Esophagus squamous epithelium (tissue), 5 donors: ENCODE measurements around the gene AP5Z1. TPM values are rescaled to one million over a fixed set of nuclear protein-coding genes. Genes with fewer than 3 reads are reported as not detected.

Experiments used
- DNase-seq: peaks from one replicate; lab custom pipeline; 2025; lab: John Stamatoyannopoulos, UW
- H3K27ac ChIP-seq, 4 donors: fragments of 200-600 bp; sonication (generic); one replicate each; pipeline ENCODE4 v1.5.1; 2016 to 2019; ENCODE audit warnings: mild to moderate bottlenecking in 1 of 4
- H3K27me3 ChIP-seq, 4 donors: fragments of 200-600 bp; sonication (generic); 1 replicate in 3 of 4; 2 replicates in 1 of 4; pipeline versions ENCODE4 v1.5.1 to v1.6.0; 2017 to 2021; ENCODE audit warnings: antibody characterized with exemption in 1 of 4
- H3K36me3 ChIP-seq, 3 donors: fragments of 200-600 bp; sonication (generic); one replicate each; pipeline ENCODE4 v1.5.1; 2016 to 2019
- H3K4me1 ChIP-seq, 3 donors: fragments of 200-600 bp; sonication (generic); one replicate each; pipeline ENCODE4 v1.5.1; 2017 to 2019
- H3K4me3 ChIP-seq, 4 donors: fragments of 200-600 bp; sonication (generic); 1 replicate in 3 of 4; 2 replicates in 1 of 4; pipeline ENCODE4 v1.5.1; 2016 to 2019; ENCODE audit warnings: mild to moderate bottlenecking in 2 of 4, moderate library complexity in 1 of 4
- H3K9me3 ChIP-seq, 3 donors: fragments of 200-600 bp; sonication (generic); one replicate each; pipeline ENCODE4 v1.5.1; 2016 to 2019
- CTCF ChIP-seq, 6 experiments: fragments of 450-650 bp in 4 of 6; fragments of 200-600 bp in 2 of 6; sonication (generic) in 2 of 6; IDR thresholded peaks; one replicate each; pipeline ENCODE4 v1.5.1; 2016 to 2019; ENCODE audit warnings: antibody characterized with exemption in 6 of 6, mild to moderate bottlenecking in 4 of 6, moderate library complexity in 4 of 6
- POLR2A ChIP-seq, 4 donors: fragments of 450-650 bp; IDR thresholded peaks; one replicate each; pipeline ENCODE4 v1.6.1; 2017; ENCODE audit warnings: antibody characterized with exemption in 4 of 4, mild to moderate bottlenecking in 4 of 4, moderate library complexity in 3 of 4
- WGBS, 2 donors: methylation state at CpG; one replicate each; pipeline ENCODE4 v1.1.5; 2018; 5-methylcytosine and 5-hydroxymethylcytosine counted together
- intact Hi-C: fragments of 100-400 bp; cut with DNase I; formaldehyde crosslinking; loops from one replicate; pipeline ENCODE4 v1.15.0; 2022
- total RNA-seq, 4 donors: library from RNA; depleted of rRNA; stranded (reverse); fragments of >200 nt; gene quantifications; one replicate each; pipeline ENCODE4 v1.1.0, GENCODE V29; 2016
- donor health status: DM: yes; HTN: yes; CAD: no.

Gene AP5Z1
- total RNA-seq, 4 donors from 2014 or later = 11.2 to 32.8 (median 23.8) TPM

GRCh38 chr7:4764402-4765007 lies 10.9 kb upstream of the AP5Z1 start:
- WGBS, 2 donors = 84 to 88% methylated on average over 23 to 24 of the region's 35 CpGs
- H3K27me3 ChIP-seq = no peaks in the 10 kb centered on the region
- no peak for DNase-seq
- peaks cover 0 to 24% (median 6%) of the 10 kb centered on the region in 3 donors for H3K4me1 ChIP-seq
- H3K27ac ChIP-seq = no peak overlapping the region
- H3K36me3 ChIP-seq = peaks cover 33 to 94% (median 38%) of the 10 kb centered on the region in 3 donors
- TF ChIP-seq CTCF (IDR thresholded peaks at IDR 0.05) = no peak
- no peak for TF ChIP-seq POLR2A (IDR thresholded peaks at IDR 0.05)
- no peak overlapping the region for H3K4me3 ChIP-seq
- H3K9me3 ChIP-seq = no peaks in the 10 kb centered on the region
- intact Hi-C loops = no loop called here

GRCh38 chr7:4765776-4766490 lies 9.5 kb upstream of the AP5Z1 start:
- Histone ChIP-seq H3K27me3 (no peaks in the 10 kb centered on the region), H3K27ac (no peak overlapping the region), H3K36me3 (peaks cover 21 to 79% (median 36%) of the 10 kb centered on the region in 3 donors), H3K4me1 (peaks cover 0 to 24% (median 6%) of the 10 kb centered on the region in 3 donors), H3K9me3 (no peaks in the 10 kb centered on the region), H3K4me3 (no peak overlapping the region)
- intact Hi-C loops = no loop called here
- 83 to 84% methylated on average over 12 to 17 of the region's 23 CpGs for WGBS, 2 donors
- DNase-seq = no peak
- TF ChIP-seq CTCF (IDR thresholded peaks at IDR 0.05) (peak in 1 of 6 experiments; percentile 8), POLR2A (IDR thresholded peaks at IDR 0.05) (no peak)

GRCh38 chr7:4766666-4767519 lies 8.5 kb upstream of the AP5Z1 start:
- Histone ChIP-seq H3K4me3 (no peak overlapping the region), H3K27ac (no peak overlapping the region), H3K36me3 (peaks cover 18 to 77% (median 28%) of the 10 kb centered on the region in 3 donors), H3K9me3 (no peaks in the 10 kb centered on the region), H3K27me3 (no peaks in the 10 kb centered on the region), H3K4me1 (peaks cover 0 to 21% (median 5%) of the 10 kb centered on the region in 3 donors)
- 83 to 92% methylated on average over 12 to 30 of the region's 37 CpGs for WGBS, 2 donors
- no peak for TF ChIP-seq CTCF (IDR thresholded peaks at IDR 0.05)
- no peak for TF ChIP-seq POLR2A (IDR thresholded peaks at IDR 0.05)
- DNase-seq = no peak
- intact Hi-C loops = no loop called here

GRCh38 chr7:4768597-4769569 lies 6.5 kb upstream of the AP5Z1 start:
- no peak for DNase-seq
- no peaks in the 10 kb centered on the region for H3K9me3 ChIP-seq

More at GRCh38 chr7:4768597-4769569, 6.5 kb upstream of the AP5Z1 start:
- TF ChIP-seq CTCF (IDR thresholded peaks at IDR 0.05) (no peak), POLR2A (IDR thresholded peaks at IDR 0.05) (no peak)
- peaks cover 5 to 62% (median 8%) of the 10 kb centered on the region in 3 donors for H3K36me3 ChIP-seq
- H3K4me3 ChIP-seq = no peak overlapping the region
- H3K4me1 ChIP-seq = peaks cover 0 to 10% (median 0%) of the 10 kb centered on the region in 3 donors
- intact Hi-C loops = no loop called here
- WGBS, 2 donors = 84 to 85% methylated on average over 24 to 27 of the region's 27 CpGs
- no peaks in the 10 kb centered on the region for H3K27me3 ChIP-seq
- no peak overlapping the region for H3K27ac ChIP-seq
